Left lung (tissue), 10 donors: ENCODE measurements around the gene MROH7. TPM values are rescaled to one million over a fixed set of nuclear protein-coding genes. Genes with fewer than 3 reads are reported as not detected.

ENCODE experiments used
- ATAC-seq: fragments of 200-7000 bp; cut with Tn5 transposase; one replicate; pipeline ENCODE4 v1.9.1; 2020; ENCODE audit warnings: moderate library complexity
- DNase-seq, 4 donors: peaks; one replicate each; pipeline ENCODE4 v3.0.0-alpha.2; 2013 to 2020
- H3K27ac ChIP-seq, 2 donors: fragments of 200-600 bp; sonication (generic) in 1 of 2; one replicate each; pipeline versions ENCODE4 v1.5.0 to v1.8.0; 2020 to 2021
- H3K27me3 ChIP-seq, 2 donors: fragments of 200-600 bp; sonication (generic) in 1 of 2; one replicate each; pipeline versions ENCODE4 v1.5.0 to v1.8.0; 2020 to 2021
- H3K36me3 ChIP-seq, 2 donors: fragments of 200-600 bp; sonication (generic) in 1 of 2; one replicate each; pipeline versions ENCODE4 v1.5.0 to v1.8.0; 2020 to 2021
- H3K4me1 ChIP-seq, 2 donors: fragments of 200-600 bp; one replicate each; pipeline ENCODE4 v1.8.0; 2021
- H3K4me3 ChIP-seq, 2 donors: fragments of 200-600 bp; sonication (generic) in 1 of 2; one replicate each; pipeline versions ENCODE4 v1.5.0 to v1.8.0; 2020 to 2021; ENCODE audit warnings: mild to moderate bottlenecking in 1 of 2
- H3K9me3 ChIP-seq, 2 donors: fragments of 200-600 bp; sonication (generic) in 1 of 2; one replicate each; pipeline versions ENCODE4 v1.5.0 to v1.8.0; 2020 to 2021
- intact Hi-C, 2 donors: fragments of 100-400 bp; cut with DNase I; formaldehyde crosslinking; loops; one replicate each; pipeline versions ENCODE4 v1.11.2 to v1.14.2; 2022
- polyA plus RNA-seq, 6 donors: library from polyadenylated mRNA; unstranded; fragments of 120-200 nt; gene quantifications; one replicate each; pipeline ENCODE4 v1.2.1, GENCODE V29; 2013; ENCODE audit not compliant: insufficient read length in 6 of 6
- total RNA-seq, 2 donors: library from RNA; stranded (reverse); fragmentation: NEBNext Ultra II Directional; extraction: Animal tissue kit (Norgen Biotek cat#: 25700); gene quantifications; one replicate each; pipeline ENCODE4 v1.2.1, GENCODE V29; 2021
- TF ChIP-seq, protein P1 (sequence below), 2 donors: fragments of 200-600 bp; sonication (generic) in 1 of 2; IDR thresholded peaks; one replicate each; pipeline versions ENCODE4 v1.5.0 to v1.8.0; 2021; ENCODE audit warnings: antibody characterized with exemption in 2 of 2
- donor health status: DM: no; HTN: yes; CAD: no.
- donor health status: DM: no; HTN: no; CAD: no.

The MROH7 gene
- total and polyA plus RNA-seq, 8 donors, result 0.70 to 16.2 (median 12.8) TPM

DNA sequence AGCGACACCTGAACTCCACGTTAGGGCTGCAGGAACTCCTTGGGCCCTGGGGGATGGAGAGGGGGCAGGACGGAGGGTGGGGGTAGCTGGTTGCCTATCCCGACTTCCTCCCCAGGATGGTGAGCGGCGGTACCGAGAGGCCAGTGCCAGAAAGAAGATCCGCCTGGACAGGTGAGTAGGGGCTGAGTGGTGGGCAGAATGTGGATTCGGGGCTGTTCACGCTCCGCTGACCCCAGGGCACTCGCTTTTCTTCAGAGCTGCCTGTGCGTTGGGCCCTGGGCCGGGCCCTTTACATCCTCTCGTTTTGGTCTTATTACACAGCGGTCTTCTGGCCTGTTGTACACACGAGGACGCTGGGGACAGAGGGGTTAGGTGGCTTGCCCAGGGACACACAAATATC is 39.0 kb upstream of the MROH7 start:
- DNase-seq, result no peak
- Histone ChIP-seq H3K9me3 (no peaks in the 10 kb centered on the region), H3K4me1 (no peaks in the 10 kb centered on the region), H3K36me3 (peaks cover 0 to 11% of the 10 kb centered on the region in 2 donors), H3K4me3 (no peak overlapping the region), H3K27me3 (no peaks in the 10 kb centered on the region), H3K27ac (no peak overlapping the region)
- intact Hi-C loops, result no loop called here
- no peak for ATAC-seq
- TF ChIP-seq, protein P1, sequence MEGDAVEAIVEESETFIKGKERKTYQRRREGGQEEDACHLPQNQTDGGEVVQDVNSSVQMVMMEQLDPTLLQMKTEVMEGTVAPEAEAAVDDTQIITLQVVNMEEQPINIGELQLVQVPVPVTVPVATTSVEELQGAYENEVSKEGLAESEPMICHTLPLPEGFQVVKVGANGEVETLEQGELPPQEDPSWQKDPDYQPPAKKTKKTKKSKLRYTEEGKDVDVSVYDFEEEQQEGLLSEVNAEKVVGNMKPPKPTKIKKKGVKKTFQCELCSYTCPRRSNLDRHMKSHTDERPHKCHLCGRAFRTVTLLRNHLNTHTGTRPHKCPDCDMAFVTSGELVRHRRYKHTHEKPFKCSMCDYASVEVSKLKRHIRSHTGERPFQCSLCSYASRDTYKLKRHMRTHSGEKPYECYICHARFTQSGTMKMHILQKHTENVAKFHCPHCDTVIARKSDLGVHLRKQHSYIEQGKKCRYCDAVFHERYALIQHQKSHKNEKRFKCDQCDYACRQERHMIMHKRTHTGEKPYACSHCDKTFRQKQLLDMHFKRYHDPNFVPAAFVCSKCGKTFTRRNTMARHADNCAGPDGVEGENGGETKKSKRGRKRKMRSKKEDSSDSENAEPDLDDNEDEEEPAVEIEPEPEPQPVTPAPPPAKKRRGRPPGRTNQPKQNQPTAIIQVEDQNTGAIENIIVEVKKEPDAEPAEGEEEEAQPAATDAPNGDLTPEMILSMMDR (IDR thresholded peaks at IDR 0.05), result no peak

DNA sequence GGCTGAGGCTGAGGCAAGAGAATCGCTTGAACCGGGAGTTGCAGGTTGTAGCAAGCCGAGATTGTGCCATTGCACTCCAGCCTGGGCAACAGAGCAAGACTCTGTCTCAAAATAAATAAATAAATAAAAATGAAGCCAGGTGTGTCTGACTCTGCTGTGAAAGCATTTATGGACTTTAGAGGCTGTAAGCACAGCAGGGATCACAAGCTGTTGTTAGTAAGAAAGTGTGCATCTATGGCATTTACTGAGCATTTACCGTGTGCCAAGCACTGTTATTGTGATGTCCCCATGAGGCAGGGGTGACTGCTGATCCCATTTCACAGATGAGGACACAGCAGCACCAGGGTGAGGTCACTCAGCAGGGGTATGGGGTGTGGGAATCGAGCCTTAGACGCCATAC is 38.3 kb upstream of the MROH7 start:
- TF ChIP-seq, protein P1 (IDR thresholded peaks at IDR 0.05), result no peak
- Histone ChIP-seq H3K9me3 (no peaks in the 10 kb centered on the region), H3K27me3 (no peaks in the 10 kb centered on the region), H3K27ac (no peak overlapping the region), H3K4me3 (no peak overlapping the region), H3K4me1 (no peaks in the 10 kb centered on the region), H3K36me3 (peaks cover 0 to 6% of the 10 kb centered on the region in 2 donors)
- DNase-seq (no peak), ATAC-seq (no peak)
- intact Hi-C loops, result no loop called here

DNA sequence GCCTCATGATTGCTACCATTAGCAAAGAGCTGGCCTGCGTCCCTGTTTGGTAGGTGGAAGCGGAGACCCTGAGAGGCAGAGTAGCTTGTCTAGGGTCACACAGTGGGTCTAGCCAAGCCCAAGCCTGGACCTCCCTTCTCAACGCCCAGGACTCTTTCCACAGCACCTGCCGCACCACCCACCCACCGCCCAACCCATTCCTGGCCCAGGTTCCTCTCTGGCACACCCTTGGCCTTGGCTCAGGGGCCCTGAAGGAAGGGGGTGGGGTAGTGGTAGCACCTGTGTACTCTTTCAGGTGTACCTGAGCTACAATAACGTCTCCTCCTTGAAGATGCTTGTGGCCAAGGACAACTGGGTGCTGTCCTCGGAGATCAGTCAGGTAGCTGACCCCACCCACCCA is 37.5 kb upstream of the MROH7 start:
- DNase-seq (peak in 1 of 4 donors; percentile 51), ATAC-seq (no peak)
- H3K36me3 ChIP-seq, result peaks cover 0 to 3% of the 10 kb centered on the region in 2 donors
- intact Hi-C loops, result no loop called here
- no peaks in the 10 kb centered on the region for H3K27me3 ChIP-seq
- H3K4me1 ChIP-seq, result no peaks in the 10 kb centered on the region
- TF ChIP-seq, protein P1 (IDR thresholded peaks at IDR 0.05), result no peak
- no peak overlapping the region for H3K4me3 ChIP-seq
- no peaks in the 10 kb centered on the region for H3K9me3 ChIP-seq
- no peak overlapping the region for H3K27ac ChIP-seq

DNA sequence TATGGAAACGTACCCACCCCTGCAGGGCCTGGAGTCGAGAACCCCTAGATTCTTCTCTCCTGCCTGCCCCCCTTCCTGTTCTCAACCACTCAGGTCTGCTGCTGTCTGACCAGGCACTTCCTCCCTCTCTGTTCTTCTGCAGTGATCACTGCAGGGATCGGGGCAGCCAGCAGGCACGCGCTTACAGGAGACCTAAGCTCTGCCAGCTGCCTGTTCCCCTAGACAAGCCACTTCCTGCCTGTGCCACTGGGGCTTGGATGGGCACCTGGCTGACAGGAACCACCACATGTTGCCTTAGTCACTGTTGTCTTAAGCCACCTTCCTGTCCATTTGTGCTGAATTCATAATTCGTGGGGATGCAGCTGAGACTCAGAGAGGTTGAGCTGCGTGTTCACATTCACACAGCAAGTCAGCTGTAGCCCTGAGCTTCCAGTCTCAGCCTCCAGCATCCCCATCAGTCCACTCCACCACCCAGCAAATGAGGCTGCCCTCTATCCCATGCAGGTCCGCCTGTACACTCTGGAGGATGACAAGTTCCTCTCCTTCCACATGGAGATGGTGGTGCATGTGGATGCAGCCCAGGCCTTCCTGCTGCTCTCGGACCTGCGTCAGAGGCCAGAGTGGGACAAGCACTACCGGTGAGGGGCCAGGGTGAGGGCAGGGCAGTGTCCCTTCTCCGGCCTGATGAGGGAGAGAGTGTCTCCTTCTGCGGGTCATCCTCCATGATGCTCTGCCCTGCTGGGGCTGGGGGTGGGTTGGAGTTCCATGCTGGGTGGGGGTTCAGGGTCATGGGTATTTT is 36.8 kb upstream of the MROH7 start:
- ATAC-seq (no peak), DNase-seq (peak in 1 of 4 donors; percentile 49)
- H3K36me3 ChIP-seq, result peaks cover 0 to 3% of the 10 kb centered on the region in 2 donors
- TF ChIP-seq, protein P1 (IDR thresholded peaks at IDR 0.05), result no peak
- H3K27ac ChIP-seq, result no peak overlapping the region
- intact Hi-C loops, result no loop called here
- H3K9me3 ChIP-seq, result no peaks in the 10 kb centered on the region
- H3K27me3 ChIP-seq, result no peaks in the 10 kb centered on the region
- no peak overlapping the region for H3K4me3 ChIP-seq
- no peaks in the 10 kb centered on the region for H3K4me1 ChIP-seq

DNA sequence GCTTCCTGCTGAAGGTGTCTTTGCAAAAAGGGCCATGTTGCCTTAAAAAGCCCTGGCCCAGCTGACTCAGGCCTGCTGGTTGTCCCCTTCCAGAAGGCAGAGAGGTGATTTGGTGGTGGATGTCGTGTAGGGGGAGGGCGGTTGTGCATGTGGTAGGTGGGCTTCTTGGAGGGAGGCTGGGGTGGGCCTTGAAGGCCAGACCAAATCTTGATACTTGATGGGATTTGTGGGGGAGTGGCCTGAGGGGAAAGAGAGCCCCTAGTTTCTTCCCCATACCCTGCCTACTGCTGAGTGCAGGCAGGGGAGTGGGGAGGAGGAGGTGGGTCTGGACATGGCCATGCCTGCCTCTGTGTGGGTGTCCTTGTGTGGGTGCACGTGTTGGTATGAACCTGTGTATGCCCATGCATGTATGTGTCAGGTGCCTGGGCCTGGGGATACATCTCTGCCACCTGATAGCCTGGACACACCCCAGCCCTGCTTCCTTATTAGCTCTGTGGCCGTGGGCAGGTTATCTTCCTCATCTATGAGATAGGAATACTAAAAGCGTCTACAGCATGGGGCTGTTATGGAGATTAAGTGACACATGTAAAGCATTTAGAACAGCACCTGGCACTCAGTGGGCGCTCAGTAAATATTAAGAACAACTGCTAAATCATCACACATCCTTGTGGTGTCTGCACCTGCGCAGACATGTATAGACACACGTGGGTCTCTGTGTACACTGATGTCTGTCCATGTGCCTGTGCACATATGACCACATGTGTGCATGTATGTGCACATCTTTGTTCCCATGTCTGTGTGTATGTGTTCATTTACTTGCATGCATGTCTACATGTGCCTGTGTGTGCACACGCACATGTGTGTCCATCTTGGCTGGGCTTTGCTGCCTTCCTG is 35.2 kb upstream of the MROH7 start:
- intact Hi-C loops, result no loop called here
- DNase-seq (peak in 1 of 4 donors; percentile 27), ATAC-seq (no peak)
- no peak overlapping the region for H3K4me3 ChIP-seq
- TF ChIP-seq, protein P1 (IDR thresholded peaks at IDR 0.05), result no peak
- H3K27ac ChIP-seq, result no peak overlapping the region
- peaks cover 0 to 3% of the 10 kb centered on the region in 2 donors for H3K36me3 ChIP-seq
- H3K9me3 ChIP-seq, result no peaks in the 10 kb centered on the region
- no peaks in the 10 kb centered on the region for H3K27me3 ChIP-seq
- H3K4me1 ChIP-seq, result no peaks in the 10 kb centered on the region
